Measurements from ENCODE around the gene PAQR9.
A peak's percentile ranks its signal among the peaks of the same experiment; 100 is the strongest.
"Not testable (repeated sequence)": the region's sequence is repeated elsewhere in the genome, so short reads cannot be mapped to it uniquely, and the experiment has no call there.

The PAQR9 gene

DNA sequence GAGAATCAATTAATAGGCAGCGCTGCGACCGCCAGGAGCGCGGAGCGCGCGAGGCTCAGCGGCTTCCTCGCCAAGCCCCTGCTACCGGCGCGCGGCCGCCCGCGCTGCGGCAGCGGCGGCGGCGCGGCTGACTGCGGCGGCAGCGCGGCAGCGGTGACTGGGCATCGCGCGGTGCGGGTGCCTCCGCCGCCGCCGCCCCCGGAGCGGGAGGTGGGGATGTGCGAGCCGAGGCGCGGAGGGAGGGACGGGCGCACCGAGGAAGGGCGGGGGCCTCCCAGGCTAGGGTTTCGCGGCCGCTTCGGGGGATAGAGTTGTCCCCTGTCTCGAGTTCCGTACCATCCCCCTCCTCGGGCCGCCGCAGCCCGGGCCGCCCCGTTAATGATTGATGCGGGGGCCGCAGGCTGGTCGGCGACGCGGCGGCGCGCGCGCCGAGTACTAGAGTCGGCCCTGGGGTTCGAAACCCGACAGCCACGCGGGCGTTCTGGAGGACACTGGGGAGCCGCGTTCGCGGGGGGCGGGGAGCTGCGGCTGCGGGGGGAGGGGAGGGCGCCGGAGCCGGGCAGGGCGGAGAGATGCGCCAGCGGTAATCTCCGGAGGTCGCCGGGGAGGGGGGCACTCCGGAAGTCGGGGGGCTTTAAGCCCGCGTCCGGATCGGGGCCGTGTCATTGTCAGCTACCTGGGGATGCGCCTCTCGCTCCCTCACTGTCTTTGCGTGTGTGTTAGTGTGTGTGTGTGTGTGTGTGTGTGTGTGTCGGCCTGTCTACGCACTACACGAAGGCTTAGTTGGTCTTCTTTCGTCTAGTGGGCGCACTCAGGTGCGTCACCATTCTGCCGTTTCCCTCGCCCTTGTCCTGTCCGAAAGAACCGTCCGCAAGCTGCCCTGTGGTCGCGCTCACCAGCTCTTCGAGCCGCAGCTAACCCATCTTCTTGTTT lies at the start of gene PAQR9:
PAQR9 (minus strand) TSS at position 159 of the 933 bp plus-strand sequence. CDS start 338 bp downstream, outside the sequence.
- no peak for DNase-seq

DNA sequence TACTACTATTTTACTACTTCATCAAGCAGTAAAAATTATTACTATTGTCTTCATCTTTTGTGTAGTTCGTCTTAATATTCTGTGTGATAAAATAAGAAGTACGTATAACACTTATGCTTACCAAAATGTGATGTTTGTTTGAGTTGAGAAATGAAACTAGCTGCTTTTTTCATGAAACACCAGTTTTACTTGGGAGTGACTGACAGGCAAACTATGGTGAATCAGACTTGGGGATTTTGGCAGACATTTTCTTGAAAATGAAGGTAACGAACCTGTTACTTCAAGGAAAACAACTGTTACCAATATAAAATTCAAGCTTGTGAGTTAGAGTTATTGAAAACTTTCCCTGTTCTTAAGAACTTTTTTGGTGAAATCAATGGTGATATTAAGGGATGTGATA lies 48.2 kb upstream of the PAQR9 start:
- DNase-seq: no peak

DNA sequence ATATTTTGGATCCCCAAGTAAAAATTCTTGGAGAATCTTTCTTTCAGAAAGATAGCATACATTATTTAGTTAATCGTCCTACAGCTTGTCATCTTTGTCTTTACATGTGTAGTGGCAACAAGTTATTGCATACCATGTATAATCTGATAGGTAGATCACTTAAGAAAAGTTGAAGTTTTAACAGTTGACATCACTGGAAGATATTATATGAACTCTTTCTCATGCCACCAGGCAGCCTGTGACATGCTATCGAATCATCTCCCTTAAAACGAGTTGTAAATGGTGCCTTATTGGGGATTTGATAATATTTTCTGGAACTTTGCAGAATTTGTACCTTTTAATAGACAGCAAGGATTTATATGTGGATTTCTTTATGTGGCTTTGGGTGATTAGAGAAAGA lies 46.5 kb upstream of the PAQR9 start:
- no peak for DNase-seq

- DNase-seq: no peak
Observed at GRCh38 chr3:143004823-143005222, 41.3 kb upstream of the PAQR9 start.

DNA sequence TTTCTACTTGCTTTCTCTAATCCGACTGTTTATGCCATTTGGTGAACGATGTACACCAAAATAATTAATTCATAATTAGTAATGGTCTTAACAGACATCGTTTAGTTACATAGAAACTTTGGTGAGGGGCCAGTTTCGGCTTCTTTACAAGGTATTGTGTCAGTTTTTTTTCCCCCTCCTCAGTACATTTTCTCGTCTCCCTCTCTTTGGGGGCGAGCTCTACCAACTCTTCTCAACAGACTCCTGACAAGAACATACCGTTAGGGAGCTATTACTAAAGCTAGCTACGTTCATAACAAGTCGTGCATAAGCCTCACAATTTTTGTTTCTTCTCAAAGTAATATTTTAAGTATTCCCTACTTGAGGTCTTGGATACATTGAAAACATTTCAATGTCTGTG lies 39.3 kb upstream of the PAQR9 start:
- DNase-seq: no peak

GRCh38 chr3:143002083-143002712 lies 38.7 kb upstream of the PAQR9 start:
- DNase-seq: no peak

GRCh38 chr3:143001369-143002082 lies 38.1 kb upstream of the PAQR9 start, which contains the start of gene U2SURP:
TSS of gene U2SURP (plus strand) at chr3:143001570. CDS start at chr3:143001629, 59 bp downstream.
- DNase-seq: peak; percentile 84

DNA sequence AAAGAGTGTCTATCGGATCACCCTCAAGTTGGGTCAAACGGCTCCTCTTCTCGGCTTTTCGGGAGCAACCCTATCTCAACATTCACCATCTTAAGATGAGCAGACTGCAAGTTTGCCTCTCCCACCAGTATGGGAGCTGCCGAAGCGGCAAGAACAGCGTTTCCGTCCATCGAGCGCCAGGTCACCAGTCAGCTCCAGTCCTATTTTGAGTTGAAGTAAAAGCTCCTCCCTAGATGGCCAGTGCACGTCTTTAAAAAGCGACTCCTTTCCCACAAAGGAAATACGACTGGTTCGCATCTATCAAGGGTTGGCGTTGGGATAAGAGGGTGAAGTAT lies 37.5 kb upstream of the PAQR9 start:
- DNase-seq: no peak

DNA sequence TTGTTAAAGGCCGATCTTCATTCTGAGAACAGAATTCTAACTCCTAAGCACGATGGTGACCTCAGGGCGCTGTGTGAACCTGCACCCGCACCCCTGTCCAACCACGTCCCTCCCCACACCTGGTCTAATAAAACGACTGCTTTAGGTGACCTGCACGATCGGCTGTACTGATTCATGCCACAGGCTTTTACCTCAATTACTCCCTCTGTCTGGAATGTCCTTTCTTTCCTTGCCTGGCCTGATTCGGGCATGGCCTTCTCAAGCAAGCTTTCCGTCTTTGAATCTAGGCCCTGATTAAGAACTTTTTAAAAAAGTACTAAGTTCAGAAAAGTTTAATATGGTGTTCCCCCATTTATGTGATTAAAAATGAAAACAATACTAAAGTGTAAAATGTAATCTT lies 37.1 kb upstream of the PAQR9 start:
- no peak for DNase-seq

DNA sequence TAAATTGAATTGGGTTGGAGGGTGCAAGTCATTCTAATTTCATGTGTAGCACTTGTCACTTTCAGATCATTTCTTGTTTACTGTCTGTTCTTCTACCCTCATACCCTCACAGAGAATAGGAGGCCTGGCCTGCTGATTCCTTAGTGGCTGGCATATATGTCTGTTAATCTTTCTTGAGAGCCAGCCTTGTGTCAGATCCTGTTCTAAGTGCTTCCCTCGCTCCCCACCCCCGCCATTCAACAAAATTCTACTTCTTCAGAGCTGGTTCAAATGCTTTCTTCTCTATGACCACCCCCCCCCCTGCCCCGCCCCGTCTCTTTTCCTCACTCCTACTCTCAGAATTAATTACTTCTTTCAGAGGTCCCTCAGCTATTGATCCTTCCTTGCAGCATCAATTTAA lies 36.4 kb upstream of the PAQR9 start:
- no peak for DNase-seq

GRCh38 chr3:142998439-142998838 lies 35.0 kb upstream of the PAQR9 start:
- no peak for DNase-seq

- DNase-seq: no peak
Observed at GRCh38 chr3:142997330-142997729, 33.9 kb upstream of the PAQR9 start.

GRCh38 chr3:142993958-142994442 lies 30.5 kb upstream of the PAQR9 start:
- peak; percentile 33 for DNase-seq

- no peak for DNase-seq
Observed at GRCh38 chr3:142992323-142992722, 28.8 kb upstream of the PAQR9 start.

DNA sequence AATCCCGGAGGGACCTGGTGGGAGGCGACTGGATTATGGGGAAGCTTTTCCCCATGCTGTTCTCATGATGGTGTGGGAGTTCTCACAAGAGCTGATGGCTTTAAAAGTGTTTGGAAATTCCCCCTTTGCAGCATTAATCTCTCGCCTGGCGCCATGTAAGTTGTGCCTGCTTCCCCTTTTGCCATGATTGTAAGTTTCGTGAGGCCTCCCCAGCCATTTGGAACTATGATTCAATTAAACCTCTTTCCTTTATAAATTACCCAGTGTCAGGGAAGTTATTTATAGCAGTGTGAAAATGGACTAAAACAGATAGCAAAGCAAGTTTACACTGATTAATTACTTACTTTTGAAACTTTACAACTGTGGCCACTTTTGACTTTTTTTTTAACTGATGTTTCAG lies 27.2 kb upstream of the PAQR9 start:
- no peak for DNase-seq

DNA sequence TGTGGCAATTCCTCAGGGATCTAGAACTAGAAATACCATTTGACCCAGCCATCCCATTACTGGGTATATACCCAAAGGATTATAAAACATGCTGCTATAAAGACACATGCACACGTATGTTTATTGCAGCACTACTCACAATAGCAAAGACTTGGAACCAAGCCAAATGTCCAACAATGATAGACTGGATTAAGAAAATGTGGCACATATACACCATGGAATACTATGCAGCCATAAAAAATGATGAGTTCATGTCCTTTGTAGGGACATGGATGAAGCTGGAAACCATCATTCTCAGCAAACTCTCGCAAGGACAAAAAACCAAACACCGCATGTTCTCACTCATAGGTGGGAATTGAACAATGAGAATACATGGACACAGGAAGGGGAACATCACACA lies 25.4 kb upstream of the PAQR9 start:
- not testable (repeated sequence) for DNase-seq

DNA sequence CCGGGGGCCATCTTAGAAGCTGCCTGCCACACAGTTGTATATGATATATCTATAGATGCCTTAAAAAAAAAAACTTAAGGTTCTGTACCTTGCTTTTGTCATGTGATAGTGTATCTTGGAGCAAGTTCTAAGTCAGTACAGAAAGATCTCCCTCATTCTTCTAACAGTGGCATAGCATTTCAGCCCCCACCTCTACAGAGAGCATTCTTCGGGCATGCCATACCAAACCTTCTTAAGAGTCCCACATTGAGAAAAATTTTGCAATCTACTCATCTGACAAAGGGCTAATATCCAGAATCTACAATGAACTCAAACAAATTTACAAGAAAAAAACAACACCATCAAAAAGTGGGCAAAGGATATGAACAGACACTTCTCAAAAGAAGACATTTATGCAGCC lies 24.7 kb upstream of the PAQR9 start:
- DNase-seq: not testable (repeated sequence)

GRCh38 chr3:142987707-142988106 lies 24.2 kb upstream of the PAQR9 start:
- DNase-seq: no peak

DNA sequence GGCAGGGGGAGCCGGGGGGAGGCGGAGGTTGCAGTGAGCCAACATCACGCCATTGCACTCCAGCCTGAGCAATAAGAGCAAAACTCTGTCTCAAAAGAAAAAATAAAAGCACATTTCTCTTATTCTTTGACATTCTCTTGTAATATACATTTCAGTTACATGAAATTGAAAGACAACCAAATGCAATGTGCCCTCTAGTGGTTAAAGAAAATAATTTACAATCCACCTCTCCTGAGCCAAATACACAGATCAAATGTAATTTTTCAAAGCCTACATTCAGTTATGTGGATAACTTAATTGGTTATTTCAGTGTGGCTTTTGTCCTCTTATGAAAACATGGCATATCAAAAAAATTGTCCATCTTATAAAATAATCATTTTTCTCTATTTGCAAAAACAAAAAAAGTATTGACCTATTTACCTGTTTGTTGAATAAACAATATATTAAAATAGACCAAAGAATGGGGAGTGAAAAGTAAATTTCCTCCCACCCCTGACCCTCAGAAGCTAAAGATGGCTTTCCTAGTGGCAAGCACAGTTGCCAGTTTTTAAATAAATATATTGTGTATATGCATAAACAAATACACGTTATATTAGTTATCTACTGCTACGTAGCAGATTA lies 23.7 kb upstream of the PAQR9 start:
- DNase-seq: no peak

- no peak for DNase-seq
Observed at GRCh38 chr3:142984255-142984654, 20.8 kb upstream of the PAQR9 start.

DNA sequence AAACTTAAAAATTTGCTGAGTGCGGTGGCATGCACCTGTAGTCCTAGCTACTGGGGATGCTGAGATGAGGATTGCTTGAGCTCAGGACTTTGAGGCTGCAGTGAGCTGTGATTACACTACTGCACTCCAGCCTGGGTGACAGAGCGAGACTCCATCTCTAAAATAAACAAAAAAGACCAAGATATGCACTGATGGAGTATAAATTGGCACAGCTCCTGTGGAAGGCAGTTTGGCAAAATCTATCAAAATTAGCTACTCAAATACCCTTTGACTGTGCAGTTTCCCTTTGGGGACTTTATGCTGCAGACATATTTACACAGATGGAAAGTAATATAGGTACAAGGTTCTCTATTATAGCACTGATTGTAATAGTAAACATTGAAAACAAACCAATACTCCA lies 19.8 kb upstream of the PAQR9 start:
- DNase-seq: no peak

DNA sequence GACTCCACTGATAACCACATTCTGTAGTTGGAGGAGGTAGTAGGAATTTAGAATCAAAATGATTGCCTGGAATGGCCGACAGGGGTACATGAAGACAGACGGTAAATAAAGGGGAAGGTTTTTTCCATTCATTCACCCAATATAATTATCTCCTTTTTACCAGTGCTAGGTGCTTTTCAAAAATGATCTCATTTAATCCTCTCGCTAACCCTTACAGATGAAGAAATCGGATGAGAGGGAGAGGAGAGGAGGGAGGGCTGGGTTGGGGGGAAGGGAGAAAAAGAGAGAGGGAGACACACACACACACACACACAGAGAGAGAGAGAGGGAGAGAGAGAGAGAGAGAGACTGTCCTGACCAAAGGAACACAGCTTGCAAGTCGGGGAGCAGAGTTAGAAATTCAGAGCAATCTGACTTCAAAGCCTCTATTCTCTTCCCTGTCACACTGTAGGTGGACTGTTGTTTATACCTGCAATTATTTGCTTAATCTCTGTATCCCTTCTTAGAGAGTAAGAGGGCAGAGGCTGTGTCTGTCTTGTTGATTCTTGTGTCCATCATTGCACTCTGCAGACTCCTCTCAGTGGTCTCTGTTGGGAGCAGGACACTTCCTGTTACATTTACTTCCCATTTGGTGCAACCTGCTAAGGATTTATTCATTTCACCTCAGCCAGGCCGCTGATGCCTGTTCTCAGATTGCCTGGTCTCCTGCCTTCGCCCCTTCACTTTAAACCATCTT lies 18.7 kb upstream of the PAQR9 start:
- no peak for DNase-seq

Data from activated CD4-positive, alpha-beta T cell treated with anti-CD3 and anti-CD28 coated beads for 1 hour (primary cell).